ENCODE data around the gene ZNF853. TPM values are rescaled to one million over a fixed set of nuclear protein-coding genes. Genes with fewer than 3 reads are reported as not detected.
"Not testable (repeated sequence)": the region's sequence is repeated elsewhere in the genome, so short reads cannot be mapped to it uniquely, and the experiment has no call there.

The ZNF853 gene
- polyA plus RNA-seq, 3 donors, result 14.7 to 19.7 (median 17.6) TPM

GRCh38 chr7:6630007-6630849 lies 14.8 kb downstream of the ZNF853 start:
- DNase-seq, result no peak

GRCh38 chr7:6631605-6632004 lies 16.2 kb downstream of the ZNF853 start:
- DNase-seq, result no peak

DNA sequence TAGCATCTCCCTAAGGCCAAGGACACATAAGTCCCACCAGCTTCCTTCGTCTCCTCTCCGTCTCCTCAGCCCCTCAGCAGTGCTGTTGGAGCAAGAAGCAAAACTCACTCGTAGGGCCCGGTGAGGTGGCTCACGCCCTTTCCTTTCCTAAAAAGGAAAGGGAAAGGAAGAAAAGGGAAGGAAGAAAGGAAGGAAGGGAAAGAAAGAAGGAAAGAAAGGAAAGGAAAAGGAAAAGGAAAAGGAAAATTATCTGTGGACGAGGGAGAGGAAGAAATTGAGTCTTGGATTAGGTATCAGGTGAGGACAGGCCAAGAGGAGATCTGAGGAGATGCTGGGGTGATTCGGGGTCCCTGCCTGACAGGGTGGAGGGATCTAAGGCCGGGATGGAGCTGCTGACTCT lies 18.6 kb downstream of the ZNF853 start:
- DNase-seq, result no peak

DNA sequence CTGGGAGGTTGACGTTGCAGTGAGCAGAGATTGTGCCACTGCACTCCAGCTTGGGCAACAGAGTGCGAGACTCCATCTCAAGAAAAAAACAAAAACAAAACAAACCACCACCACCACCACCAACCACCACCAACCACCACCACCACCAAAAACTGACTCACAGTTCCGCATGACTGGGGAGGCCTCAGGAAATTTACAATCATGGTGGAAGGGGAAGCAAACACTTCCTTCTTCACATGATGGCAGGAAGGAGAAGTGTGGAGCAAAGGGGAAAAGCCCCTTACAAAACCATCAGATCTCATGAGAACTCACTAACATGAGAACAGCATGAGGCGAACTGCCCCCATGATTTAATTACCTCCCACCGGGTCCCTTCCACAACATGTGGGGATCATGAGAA lies 19.6 kb downstream of the ZNF853 start:
- not testable (repeated sequence) for DNase-seq

- DNase-seq, result peak; percentile 49
Measured at GRCh38 chr7:6636741-6637543, 21.5 kb downstream of the ZNF853 start, which contains the start of gene ZNF316. Gene ZNF316 (plus strand): TSS chr7:6637318. CDS start chr7:6642410, 5,092 bp downstream.

GRCh38 chr7:6637544-6638229 lies 22.3 kb downstream of the ZNF853 start:
- no peak for DNase-seq

DNA sequence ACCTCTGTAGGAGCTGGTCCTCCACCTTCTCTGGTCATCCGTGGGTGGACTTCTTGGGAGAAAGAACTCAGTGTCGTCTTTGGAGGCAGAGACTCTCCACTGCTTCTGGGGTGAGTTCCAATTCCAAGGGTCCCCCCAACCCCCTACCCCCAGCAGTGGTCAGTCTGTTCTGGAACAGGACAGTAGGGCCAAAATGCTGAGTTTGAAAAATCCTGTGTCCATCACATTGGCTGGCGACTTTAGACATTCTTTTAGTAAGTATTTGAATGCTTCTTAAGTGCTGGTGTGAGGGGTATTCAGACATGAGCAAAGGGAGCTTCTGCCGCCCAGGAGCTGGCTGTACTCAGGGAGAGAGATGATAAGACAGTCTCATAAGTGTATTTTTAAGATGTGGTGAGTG lies 23.6 kb downstream of the ZNF853 start:
- DNase-seq, result no peak

DNA sequence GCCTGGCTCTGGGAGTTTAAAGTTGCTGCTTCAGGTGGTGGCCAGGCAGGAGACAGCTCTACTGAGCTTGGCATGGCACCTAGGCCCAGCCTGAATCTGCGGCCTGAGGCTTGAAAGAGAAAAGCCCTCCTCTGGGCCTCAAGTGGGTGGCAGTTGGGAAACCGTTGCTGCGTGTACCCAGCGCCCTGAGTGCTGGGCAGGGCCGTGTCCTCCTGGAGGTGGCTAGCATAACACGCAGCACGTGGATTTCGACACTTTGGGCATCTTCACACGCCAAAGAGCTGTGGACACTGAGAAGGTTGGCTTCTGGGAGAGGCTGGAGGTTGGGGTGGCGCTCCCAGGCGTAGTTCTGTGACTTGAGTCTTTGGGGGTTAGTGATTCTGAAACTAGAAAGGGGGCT lies 24.2 kb downstream of the ZNF853 start:
- no peak for DNase-seq

DNA sequence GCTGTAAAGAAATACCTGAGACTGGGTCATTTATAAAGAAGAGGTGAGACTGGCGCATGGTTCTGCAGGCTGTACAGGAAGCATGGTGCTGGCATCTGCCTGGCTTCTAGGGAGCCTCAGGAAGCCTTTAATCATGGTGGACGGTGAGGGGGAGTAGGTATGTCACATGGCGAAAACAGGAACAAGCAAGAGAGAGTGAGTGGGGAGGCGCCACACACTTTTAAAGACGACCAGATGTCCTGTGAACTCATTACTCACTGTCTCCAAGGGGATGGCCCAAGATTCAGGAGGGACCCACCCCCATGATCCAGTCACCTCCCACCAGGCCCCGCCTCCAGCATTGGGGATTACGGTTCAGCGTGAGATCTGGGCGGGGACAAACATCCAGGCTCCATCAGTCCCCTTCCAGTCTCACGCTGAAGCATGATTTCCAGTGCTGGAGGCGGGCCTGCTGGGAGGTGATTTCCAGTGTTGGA lies 24.9 kb downstream of the ZNF853 start:
- no peak for DNase-seq

- no peak for DNase-seq
Measured at GRCh38 chr7:6641305-6642035, 26.1 kb downstream of the ZNF853 start.

DNA sequence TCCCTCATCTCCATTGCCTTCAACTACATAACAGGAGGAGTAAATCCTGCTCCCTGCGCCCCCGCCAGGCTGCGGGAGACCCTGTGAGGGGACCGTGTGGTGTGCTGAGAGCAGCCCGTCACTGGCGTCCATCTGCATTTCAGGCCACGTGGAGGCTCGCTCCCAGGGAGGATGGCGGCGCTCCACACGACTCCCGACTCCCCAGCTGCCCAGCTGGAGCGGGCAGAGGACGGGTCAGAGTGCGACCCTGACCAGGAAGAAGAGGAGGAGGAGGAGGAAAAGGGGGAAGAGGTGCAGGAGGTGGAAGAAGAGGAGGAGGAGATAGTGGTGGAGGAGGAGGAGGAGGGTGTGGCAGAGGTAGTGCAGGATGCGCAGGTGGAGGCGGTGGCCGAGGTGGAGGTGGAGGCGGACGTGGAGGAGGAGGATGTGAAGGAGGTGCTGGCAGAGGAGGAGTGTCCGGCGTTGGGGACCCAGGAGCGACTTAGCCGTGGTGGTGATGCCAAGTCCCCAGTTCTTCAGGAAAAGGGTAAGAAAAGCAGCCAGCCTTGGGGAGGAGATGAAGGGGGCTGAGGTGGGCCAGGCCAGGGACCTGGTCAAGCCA lies 26.9 kb downstream of the ZNF853 start:
- no peak for DNase-seq

DNA sequence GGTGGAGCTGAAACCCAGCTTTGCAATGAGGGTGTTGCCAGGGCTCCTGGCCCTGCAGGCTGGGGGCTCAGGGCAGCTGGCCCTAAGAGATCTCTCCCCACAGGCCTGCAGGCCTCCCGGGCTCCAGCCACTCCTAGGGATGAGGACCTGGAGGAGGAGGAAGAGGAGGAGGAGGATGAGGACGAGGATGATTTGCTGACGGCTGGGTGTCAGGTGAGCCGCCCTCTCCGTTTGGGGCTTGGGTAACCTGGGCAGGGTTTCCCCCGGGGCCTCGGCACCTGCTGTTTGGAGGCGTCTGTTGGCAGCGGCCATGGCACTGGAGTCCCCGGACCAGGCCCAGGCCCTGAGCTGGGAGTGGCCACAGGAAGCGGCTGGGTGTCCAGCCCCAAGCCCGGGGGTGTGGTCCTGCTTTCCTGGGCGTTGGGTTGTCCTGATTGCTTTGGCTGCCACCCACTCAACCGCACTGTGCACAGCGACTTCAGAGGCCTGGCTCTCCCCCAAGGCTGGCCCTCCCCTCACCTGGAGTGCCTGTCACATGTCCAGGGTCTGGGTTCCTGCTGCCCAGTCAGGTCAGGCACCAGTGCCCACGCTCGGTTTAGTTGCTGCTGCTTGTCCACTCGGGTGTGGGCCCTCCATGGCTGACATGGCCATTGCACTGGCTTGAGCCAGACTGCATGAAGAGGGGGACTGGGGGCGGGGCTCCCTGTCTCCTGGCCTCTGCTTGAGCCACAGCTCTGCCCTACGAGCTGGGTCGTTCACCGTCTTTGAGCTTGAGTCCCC lies 27.6 kb downstream of the ZNF853 start:
- no peak for DNase-seq

DNA sequence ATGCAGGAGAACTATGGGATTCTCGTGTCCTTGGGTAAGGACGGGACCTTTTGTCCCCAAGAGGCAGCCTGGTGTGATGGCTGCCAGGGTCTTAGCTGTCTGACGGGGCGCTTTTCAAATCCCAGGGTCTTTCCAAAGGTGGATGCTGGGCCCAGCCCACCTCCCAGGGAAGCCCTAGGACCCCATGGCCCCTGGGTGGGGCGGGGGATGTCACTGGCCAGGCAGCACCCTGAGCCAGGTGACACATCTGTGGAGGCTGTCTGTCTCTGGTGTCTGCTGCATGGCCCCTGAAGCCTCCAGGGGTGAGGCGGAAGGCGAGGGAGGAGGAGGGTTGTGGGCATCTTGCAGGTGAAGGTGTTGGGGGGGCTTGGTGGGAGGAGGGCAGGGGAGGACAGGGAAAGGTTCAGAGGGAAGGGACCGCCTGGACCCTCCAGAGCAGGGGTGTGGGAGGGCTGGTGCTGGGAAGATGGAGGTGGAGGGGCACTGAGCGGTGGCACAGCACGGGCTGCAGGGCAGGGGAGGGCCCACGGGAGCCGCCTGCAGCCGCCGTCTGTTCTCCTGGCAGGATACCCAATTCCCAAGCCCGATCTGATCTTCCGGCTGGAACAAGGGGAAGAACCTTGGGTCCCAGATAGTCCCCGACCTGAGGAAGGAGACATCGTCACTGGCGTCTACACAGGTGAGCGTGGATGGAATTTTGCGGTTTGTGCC lies 28.7 kb downstream of the ZNF853 start:
- DNase-seq, result no peak

GRCh38 chr7:6644728-6645127 lies 29.3 kb downstream of the ZNF853 start:
- no peak for DNase-seq

- DNase-seq, result peak; percentile 53
Measured at GRCh38 chr7:6646465-6646864, 31.1 kb downstream of the ZNF853 start.

- DNase-seq, result no peak
Measured at GRCh38 chr7:6647080-6647479, 31.7 kb downstream of the ZNF853 start.

DNA sequence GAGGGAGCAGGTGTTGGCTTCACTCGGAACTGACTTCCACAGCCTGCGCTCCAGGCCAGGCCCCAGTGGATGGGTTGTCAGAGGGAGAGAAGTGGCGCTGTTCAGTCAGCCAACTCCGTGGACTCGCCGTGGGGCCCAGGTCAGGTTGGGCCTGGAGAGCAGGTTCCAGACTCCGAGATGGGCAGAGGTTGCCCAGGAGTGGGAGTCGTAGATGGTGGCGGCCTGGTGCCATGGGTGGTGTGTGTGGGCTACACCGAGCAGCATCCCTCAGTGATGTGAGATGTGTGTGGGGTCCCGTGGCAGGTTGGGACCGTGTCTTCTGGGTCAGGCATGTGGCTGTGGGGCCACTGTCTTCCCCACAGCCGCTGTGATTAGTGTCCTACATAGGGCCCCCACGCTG lies 32.1 kb downstream of the ZNF853 start:
- DNase-seq, result no peak

GRCh38 chr7:6648066-6648814 lies 32.8 kb downstream of the ZNF853 start:
- DNase-seq, result no peak

GRCh38 chr7:6648815-6649104 lies 33.4 kb downstream of the ZNF853 start:
- no peak for DNase-seq
